Motor neuron (in vitro differentiated cells): ENCODE data around the gene CD2BP2. TPM values are rescaled to one million over a fixed set of nuclear protein-coding genes. Genes with fewer than 3 reads are reported as not detected.
"Not testable (repeated sequence)": the region's sequence is repeated elsewhere in the genome, so short reads cannot be mapped to it uniquely, and the experiment has no call there.

Experiments
- ATAC-seq, 8 experiments: fragments of 200-7000 bp; cut with Tn5 transposase; replicated peaks in 6 of 8; 2 replicates each; pipeline ENCODE4 v1.8.0; 2021; ENCODE audit warnings: mild to moderate bottlenecking in 8 of 8, moderate library complexity in 8 of 8
- H3K27ac ChIP-seq, 2 donors: fragments of 250-450 bp; sonication (Bioruptor Pico); 2 replicates each; pipeline ENCODE4 v1.9.0; 2021; ENCODE audit warnings: antibody characterized with exemption in 2 of 2, mild to moderate bottlenecking in 2 of 2, moderate library complexity in 1 of 2
- H3K4me1 ChIP-seq, 2 donors: fragments of 250-450 bp; sonication (Bioruptor Pico); replicated peaks in 1 of 2; 2 replicates each; pipeline ENCODE4 v1.6.1; 2021; ENCODE audit warnings: antibody characterized with exemption in 2 of 2, mild to moderate bottlenecking in 2 of 2, moderate library complexity in 1 of 2
- H3K4me3 ChIP-seq, 5 donors: fragments of 250-450 bp; sonication (Bioruptor Pico); 2 replicates each; pipeline ENCODE4 v1.9.0; 2021; ENCODE audit warnings: antibody characterized with exemption in 5 of 5, mild to moderate bottlenecking in 5 of 5, moderate library complexity in 4 of 5
- WGBS, 10 experiments: fragments of 450-650 bp; shearing (Covaris generic); methylation state at CpG; one replicate each; pipeline ENCODE4 v1.0.0; 2022; 5-methylcytosine and 5-hydroxymethylcytosine counted together
- in situ Hi-C, 9 experiments: fragments of 400-800 bp; cut with MboI; loops; one replicate each; pipeline ENCODE4 v1.15.0; 2021; ENCODE audit warnings: low sequenced_read_pairs in 9 of 9, low pct_unique_long_range_greater_than_20kb in 2 of 9; ENCODE audit not compliant: unreplicated experiment in 9 of 9
- total RNA-seq, 8 experiments: library from RNA; unstranded; fragments of 300-600 nt; gene quantifications; 2 replicates each; pipeline versions ENCODE4 v1.2.3 to v1.2.4, GENCODE V29; 2022

CD2BP2 gene
- total RNA-seq, 8 experiments from 2014 or later, result 36.3 to 60.7 (median 44.6) TPM

DNA sequence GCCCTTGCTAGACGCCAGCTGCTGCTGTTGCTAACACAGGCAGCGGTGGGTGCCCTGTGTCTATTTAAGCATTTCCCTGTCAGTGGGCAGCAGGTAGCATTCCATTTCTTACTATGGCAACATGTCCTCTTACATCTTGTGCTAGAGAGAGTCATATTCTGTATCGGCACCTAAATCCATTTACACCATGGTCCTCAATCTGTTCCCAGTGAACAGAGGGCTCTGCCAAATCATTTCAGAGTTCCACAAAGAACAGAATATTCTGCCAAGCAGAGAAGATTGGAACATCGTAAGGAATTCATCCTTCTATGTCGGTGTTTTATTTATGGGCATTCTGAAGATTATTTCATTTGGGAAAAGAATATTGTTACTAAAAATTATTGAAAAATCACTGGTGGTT lies 16.4 kb downstream of the CD2BP2 start:
- H3K4me1 ChIP-seq, in situ Hi-C loops, H3K27ac ChIP-seq, H3K4me3 ChIP-seq, ATAC-seq: not testable (repeated sequence)
- WGBS, 10 experiments, result 13 to 100% (median 89%) methylated on average over 1 to 3 of the region's 5 CpGs; no CpG with 5 or more reads in 4 of the 10 experiments

DNA sequence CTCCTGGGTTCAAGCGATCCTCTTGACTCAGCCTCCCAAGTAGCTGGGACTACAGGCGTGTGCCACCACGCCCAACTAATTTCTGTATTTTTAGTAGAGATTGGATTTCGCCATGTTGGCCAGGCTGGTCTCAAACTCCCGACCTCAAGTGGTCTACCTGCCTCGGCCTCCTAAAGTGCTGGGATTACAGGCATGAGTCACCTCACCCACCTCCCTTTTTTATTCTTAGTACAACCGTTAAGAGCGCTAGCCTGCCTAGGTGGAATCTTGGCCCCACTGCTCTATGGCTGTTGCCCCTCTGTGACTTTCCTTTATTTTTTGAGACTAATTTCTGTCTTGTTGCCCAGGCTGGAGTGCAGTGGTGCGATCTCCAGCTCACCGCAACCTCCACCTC lies 17.1 kb downstream of the CD2BP2 start:
- H3K27ac ChIP-seq, in situ Hi-C loops, H3K4me1 ChIP-seq, H3K4me3 ChIP-seq, ATAC-seq: not testable (repeated sequence)
- WGBS, 10 experiments, result 75 to 100% (median 81%) methylated on average over 1 to 5 of the region's 10 CpGs; no CpG with 5 or more reads in 5 of the 10 experiments

DNA sequence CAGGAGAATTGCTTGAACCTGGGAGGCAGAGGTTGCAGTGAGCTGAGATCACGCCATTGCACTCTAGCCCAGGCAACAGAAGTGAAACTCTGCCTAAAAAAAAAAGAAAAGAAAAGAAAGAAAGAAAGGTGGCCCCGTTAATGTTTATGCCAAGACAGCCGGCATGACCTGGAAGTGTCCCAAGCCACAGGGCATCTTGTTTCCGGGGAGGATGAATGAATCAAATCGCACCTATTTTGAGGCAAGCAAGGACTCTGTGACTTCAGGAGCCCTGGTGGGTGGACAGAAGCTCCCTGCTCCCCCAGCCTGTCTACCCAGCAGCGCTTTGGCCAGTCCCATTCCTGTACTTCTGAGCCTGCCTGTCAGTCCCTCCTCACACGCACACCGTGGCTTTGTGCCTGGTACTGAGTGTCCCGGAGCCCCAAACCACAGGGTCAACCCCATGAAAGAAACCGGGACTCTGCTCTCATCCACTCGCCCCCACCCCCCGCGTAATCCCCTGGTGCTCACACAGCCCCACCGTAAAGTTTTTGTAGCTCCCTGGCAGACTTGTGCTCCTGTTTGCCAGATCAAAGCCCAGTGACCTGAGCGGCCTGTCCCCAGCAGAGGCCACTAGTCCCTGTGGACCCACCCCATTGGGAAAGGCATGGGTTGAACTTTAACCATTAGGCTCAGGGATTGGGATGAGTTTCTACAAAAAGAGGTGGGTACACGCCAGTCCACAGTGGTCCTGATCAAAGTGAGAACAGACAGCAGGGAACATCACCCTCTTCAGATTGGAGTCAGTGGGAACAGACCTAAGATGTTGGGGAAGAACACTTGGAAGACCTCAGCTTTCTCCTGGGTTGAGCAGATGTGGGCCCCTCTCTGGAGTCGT lies 19.3 kb downstream of the CD2BP2 start:
- peak in 5 of 8 experiments; percentile 1 to 11 (median 5) for ATAC-seq
- 10 to 92% (median 28%) methylated on average over 2 to 8 of the region's 17 CpGs; no CpG with 5 or more reads in 3 of the 10 experiments for WGBS, 10 experiments
- Histone ChIP-seq H3K27ac (peak overlapping the region in 1 of 2 donors; percentile 81), H3K4me3 (peak overlapping the region; percentile 89 to 99 (median 91)), H3K4me1 (peaks cover 0 to 3% of the 10 kb centered on the region in 2 donors)
- in situ Hi-C loops, result no loop called here

DNA sequence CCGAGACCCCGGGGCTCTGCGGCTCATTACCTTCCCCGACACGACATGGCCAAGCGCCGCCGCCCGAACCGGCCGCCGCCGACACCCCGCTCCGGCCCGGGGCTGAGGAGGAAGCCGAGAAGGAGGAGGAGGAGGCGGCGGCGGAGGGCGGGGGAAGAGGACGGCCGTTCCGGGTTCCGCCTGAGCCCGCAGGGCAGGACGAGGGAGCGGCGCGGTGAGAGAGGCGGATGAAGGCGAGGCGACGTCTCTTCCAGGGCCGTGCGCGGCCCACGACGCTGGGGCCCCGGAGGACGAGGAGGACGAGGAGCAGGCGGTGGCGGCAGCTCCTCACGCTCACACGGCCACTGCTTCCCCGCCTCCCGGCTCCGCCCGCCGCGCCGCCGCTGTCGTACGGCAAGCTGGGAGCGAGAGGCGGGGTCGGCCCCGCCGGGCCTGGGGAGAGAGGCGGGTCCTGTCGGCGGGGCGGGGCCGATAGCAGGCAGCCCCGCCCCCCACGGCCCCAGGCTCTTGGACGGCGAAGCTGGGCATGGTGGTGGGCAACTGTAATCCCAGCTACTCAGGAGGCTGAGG lies 20.0 kb downstream of the CD2BP2 start:
- WGBS, 10 experiments, result 0% methylated on average over 1 to 4 of the region's 70 CpGs; no CpG with 5 or more reads in 7 of the 10 experiments
- in situ Hi-C loops, H3K4me1 ChIP-seq: not testable (repeated sequence)
- Histone ChIP-seq H3K4me3 (peak overlapping the region; percentile 89 to 99 (median 91)), H3K27ac (peak overlapping the region; percentile 76 to 81)
- peak; percentile 82 to 91 (median 90) for ATAC-seq

DNA sequence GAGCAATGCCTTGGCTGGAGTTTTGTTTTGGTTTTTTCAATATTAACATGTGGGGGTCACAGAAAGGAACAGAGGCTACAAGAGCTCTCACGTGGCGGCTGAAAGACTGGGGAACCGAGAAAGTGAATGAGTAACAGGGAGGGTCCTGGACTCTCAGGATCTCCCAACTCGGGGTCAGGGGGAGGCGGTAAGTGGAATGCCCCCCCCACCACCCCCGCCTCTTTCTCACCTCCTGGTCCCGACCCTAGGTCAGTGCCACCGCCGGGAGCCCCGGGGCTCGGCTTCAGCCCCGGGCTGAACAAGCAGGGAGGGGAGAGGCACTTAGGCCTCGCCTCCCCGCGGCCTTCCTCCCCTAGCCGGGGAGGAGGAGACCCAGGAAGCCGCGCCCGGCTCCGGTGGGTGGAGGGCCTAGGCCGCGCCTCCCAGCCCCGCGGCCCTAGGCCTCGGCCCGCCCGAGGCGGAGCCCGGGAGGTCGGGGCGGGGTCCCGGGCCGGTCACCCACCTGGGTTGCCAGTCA lies 20.6 kb downstream of the CD2BP2 start:
- no CpG with 5 or more reads among the region's 33 CpGs for WGBS, 10 experiments
- Histone ChIP-seq H3K27ac (peak overlapping the region; percentile 76 to 81), H3K4me3 (peak overlapping the region; percentile 89 to 99 (median 91))
- in situ Hi-C loops, H3K4me1 ChIP-seq: not testable (repeated sequence)
- peak; percentile 78 to 89 (median 82) for ATAC-seq

- H3K4me3 ChIP-seq, in situ Hi-C loops, H3K27ac ChIP-seq, ATAC-seq, H3K4me1 ChIP-seq: not testable (repeated sequence)
- 93 to 100% (median 97%) methylated on average over 2 to 4 of the region's 6 CpGs; no CpG with 5 or more reads in 7 of the 10 experiments for WGBS, 10 experiments
These were observed 30.9 kb downstream of the CD2BP2 start for GRCh38 chr16:30324220-30324619.

DNA sequence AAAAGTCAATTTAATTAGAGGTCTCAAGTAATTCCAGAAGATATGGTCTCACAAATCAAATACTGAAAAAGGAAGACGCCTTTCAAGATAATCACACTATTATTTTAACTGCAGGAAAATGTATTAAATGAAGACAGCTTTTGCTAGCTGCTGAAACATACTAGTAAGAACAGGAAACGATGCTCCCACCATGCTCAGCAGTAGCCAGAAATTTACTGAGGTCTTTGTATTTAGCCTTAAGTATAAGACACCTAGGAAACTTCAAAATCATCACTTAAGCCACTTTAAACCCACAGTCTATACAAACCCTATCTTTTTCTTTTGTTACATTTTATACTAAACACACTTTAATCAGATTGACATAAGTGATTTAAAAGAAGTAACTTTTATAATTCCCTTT lies 36.5 kb downstream of the CD2BP2 start:
- ATAC-seq, H3K27ac ChIP-seq, H3K4me1 ChIP-seq, in situ Hi-C loops, H3K4me3 ChIP-seq: not testable (repeated sequence)
- no CpG with 5 or more reads among the region's 2 CpGs for WGBS, 10 experiments

DNA sequence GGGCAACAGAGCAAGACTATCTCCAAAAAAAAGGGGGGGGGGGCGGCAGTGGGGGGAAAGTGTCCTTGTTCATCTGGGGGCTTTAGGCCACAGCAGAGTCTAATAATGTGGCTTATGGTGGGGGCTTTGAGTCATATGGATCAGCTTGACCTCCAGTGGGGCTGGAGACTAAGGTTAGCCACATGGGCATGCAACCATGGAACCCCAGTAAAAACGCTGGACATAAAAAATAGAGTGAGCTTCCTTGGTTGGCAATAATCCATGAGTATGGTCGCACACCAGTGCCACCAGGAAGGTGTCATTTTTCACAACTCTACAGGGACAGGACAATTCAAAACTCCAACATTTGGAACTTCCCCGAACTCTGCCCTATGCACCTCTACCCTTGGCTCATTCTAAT lies 44.2 kb downstream of the CD2BP2 start:
- in situ Hi-C loops, H3K4me3 ChIP-seq, H3K27ac ChIP-seq, ATAC-seq, H3K4me1 ChIP-seq: not testable (repeated sequence)
- no CpG with 5 or more reads among the region's 4 CpGs for WGBS, 10 experiments

DNA sequence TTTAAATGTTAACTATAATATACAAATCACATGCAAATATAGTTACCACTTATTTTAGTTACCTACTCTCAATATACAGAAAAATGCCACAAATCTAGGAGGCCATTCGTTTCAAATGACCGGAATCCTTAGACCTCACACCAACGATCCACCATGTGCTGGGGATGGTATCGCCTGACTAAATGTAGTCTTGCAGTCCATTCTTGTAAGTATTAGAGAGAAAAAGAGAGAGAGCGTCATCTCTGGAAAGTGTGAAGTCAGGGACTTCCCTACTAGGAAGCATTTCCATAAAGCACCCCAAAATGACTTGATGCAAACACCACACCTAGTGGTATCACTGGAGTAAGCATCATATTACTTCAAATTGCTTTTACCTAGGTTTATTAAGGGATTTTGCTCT lies 45.9 kb downstream of the CD2BP2 start:
- H3K4me1 ChIP-seq, H3K27ac ChIP-seq, H3K4me3 ChIP-seq, ATAC-seq, in situ Hi-C loops: not testable (repeated sequence)
- WGBS, 10 experiments, result 100% methylated on average over 1 of the region's 5 CpGs; no CpG with 5 or more reads in 8 of the 10 experiments

Other genes with a start within 250 kb of the CD2BP2 start
- gene GDPD3, start 241.8 kb downstream of the CD2BP2 start, total RNA-seq, result 1 to 10 TPM; 1.1 to 3.0 (median 2.1) TPM
- 10 to 100 TPM; 16.1 to 56.6 (median 31.8) TPM for gene MAPK3, start 232.1 kb downstream of the CD2BP2 start, total RNA-seq
- 10 to 100 TPM in 4 of 8 experiments, 1 to 10 TPM in 4; 1.3 to 19.9 (median 9.9) TPM for gene CORO1A, start 171.7 kb downstream of the CD2BP2 start, total RNA-seq
- 100 to 1,000 TPM in 7 of 8 experiments, 10 to 100 TPM in 1; 80.6 to 216 (median 144) TPM for gene BOLA2B, start 161.6 kb downstream of the CD2BP2 start, total RNA-seq
- gene SLX1A, start 161.4 kb downstream of the CD2BP2 start, total RNA-seq, result 10 to 100 TPM in 6 of 8 experiments, 1 to 10 TPM in 2; 6.0 to 28.0 (median 14.3) TPM
- 10 to 100 TPM in 4 of 8 experiments, 1 to 10 TPM in 4; 4.6 to 21.6 (median 9.3) TPM for gene SULT1A3, start 156.1 kb downstream of the CD2BP2 start, total RNA-seq
- gene NPIPB13, start 106.8 kb downstream of the CD2BP2 start, total RNA-seq, result 1 to 10 TPM in 7 of 8 experiments, under 1 TPM in 1; 0.92 to 9.5 (median 1.9) TPM
- 10 to 100 TPM; 15.4 to 32.3 (median 21.5) TPM for gene TBC1D10B, start 15.2 kb upstream of the CD2BP2 start, total RNA-seq
- 1 to 10 TPM in 3 of 8 experiments, not detected in 5; 1.1 to 7.5 (median 3.0) TPM for gene MYL11, start 19.5 kb upstream of the CD2BP2 start, total RNA-seq
- gene SEPTIN1, start 27.3 kb upstream of the CD2BP2 start, total RNA-seq, result 1 to 10 TPM; 1.8 to 8.3 (median 4.1) TPM
- gene ZNF48, start 40.1 kb upstream of the CD2BP2 start, total RNA-seq, result 10 to 100 TPM in 5 of 8 experiments, 1 to 10 TPM in 3; 2.2 to 49.5 (median 18.4) TPM
- 1 to 10 TPM; 1.6 to 6.9 (median 3.7) TPM for gene ZNF771, start 52.3 kb upstream of the CD2BP2 start, total RNA-seq
- gene DCTPP1, start 74.7 kb upstream of the CD2BP2 start, total RNA-seq, result 10 to 100 TPM; 16.4 to 50.9 (median 26.7) TPM
- gene SEPHS2, start 90.6 kb upstream of the CD2BP2 start, total RNA-seq, result 10 to 100 TPM in 7 of 8 experiments, 1 to 10 TPM in 1; 8.3 to 38.0 (median 17.5) TPM
- 1 to 10 TPM in 2 of 8 experiments, under 1 TPM in 6; 0.05 to 1.9 (median 0.52) TPM for gene ITGAL, start 117.4 kb upstream of the CD2BP2 start, total RNA-seq
- 10 to 100 TPM; 19.2 to 50.4 (median 36.7) TPM for gene ZNF768, start 171.3 kb upstream of the CD2BP2 start, total RNA-seq
- 10 to 100 TPM in 3 of 8 experiments, 1 to 10 TPM in 5; 5.2 to 15.2 (median 8.1) TPM for gene ZNF747, start 179.6 kb upstream of the CD2BP2 start, total RNA-seq
- gene ZNF764, start 203.1 kb upstream of the CD2BP2 start, total RNA-seq, result 10 to 100 TPM in 3 of 8 experiments, 1 to 10 TPM in 5; 3.4 to 13.0 (median 9.3) TPM
- gene ZNF688, start 216.4 kb upstream of the CD2BP2 start, total RNA-seq, result 10 to 100 TPM in 2 of 8 experiments, 1 to 10 TPM in 6; 4.5 to 13.8 (median 8.0) TPM
- gene ZNF785, start 230.4 kb upstream of the CD2BP2 start, total RNA-seq, result 10 to 100 TPM in 5 of 8 experiments, 1 to 10 TPM in 3; 4.9 to 15.0 (median 11.2) TPM